ENCODE data around the gene KLB.

KLB gene

GRCh38 chr4:39464886-39465501, 58.3 kb downstream of the KLB start:
- H3K4me3 ChIP-seq (ENCODE audit: control insufficient read depth, low read depth, low read length): no peak overlapping the region
- TF ChIP-seq, protein P1, sequence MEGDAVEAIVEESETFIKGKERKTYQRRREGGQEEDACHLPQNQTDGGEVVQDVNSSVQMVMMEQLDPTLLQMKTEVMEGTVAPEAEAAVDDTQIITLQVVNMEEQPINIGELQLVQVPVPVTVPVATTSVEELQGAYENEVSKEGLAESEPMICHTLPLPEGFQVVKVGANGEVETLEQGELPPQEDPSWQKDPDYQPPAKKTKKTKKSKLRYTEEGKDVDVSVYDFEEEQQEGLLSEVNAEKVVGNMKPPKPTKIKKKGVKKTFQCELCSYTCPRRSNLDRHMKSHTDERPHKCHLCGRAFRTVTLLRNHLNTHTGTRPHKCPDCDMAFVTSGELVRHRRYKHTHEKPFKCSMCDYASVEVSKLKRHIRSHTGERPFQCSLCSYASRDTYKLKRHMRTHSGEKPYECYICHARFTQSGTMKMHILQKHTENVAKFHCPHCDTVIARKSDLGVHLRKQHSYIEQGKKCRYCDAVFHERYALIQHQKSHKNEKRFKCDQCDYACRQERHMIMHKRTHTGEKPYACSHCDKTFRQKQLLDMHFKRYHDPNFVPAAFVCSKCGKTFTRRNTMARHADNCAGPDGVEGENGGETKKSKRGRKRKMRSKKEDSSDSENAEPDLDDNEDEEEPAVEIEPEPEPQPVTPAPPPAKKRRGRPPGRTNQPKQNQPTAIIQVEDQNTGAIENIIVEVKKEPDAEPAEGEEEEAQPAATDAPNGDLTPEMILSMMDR (IDR thresholded peaks at IDR 0.05; ENCODE audit: control insufficient read depth, insufficient read depth, low read depth, low read length, missing control alignments): peak; percentile 12
- DNase-seq (ENCODE audit: low read depth): no peak

GRCh38 chr4:39466747-39467146, 60.0 kb downstream of the KLB start:
- TF ChIP-seq, protein P1 (IDR thresholded peaks at IDR 0.05; ENCODE audit: control insufficient read depth, insufficient read depth, low read depth, low read length, missing control alignments): no peak
- DNase-seq (ENCODE audit: low read depth): no peak
- no peak overlapping the region for H3K4me3 ChIP-seq (ENCODE audit: control insufficient read depth, low read depth, low read length)

DNA sequence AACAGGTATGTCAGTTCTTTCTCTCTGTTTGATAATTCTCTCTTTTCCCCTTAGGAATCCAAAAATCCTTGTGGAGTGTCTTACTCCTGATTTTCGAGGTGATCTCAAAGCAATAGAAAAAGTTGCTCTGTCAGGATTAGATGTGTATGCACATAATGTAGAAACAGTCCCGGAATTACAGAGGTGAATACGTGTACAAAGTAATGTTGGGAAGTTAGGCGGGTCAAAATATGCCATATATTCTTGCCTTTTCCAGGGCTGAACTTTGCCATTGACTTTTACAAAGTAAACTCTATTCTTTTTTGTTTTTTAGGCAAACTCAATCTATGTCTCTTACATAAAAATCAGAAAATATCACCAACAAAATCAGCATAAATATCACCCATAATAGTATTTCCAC, 60.7 kb downstream of the KLB start:
- TF ChIP-seq, protein P1 (IDR thresholded peaks at IDR 0.05; ENCODE audit: control insufficient read depth, insufficient read depth, low read depth, low read length, missing control alignments): no peak
- DNase-seq (ENCODE audit: low read depth): no peak
- no peak overlapping the region for H3K4me3 ChIP-seq (ENCODE audit: control insufficient read depth, low read depth, low read length)

GRCh38 chr4:39469429-39470077, 62.8 kb downstream of the KLB start:
- peak; percentile 65 for DNase-seq (ENCODE audit: low read depth)
- TF ChIP-seq, protein P1 (IDR thresholded peaks at IDR 0.05; ENCODE audit: control insufficient read depth, insufficient read depth, low read depth, low read length, missing control alignments): peak; percentile 81
- H3K4me3 ChIP-seq (ENCODE audit: control insufficient read depth, low read depth, low read length): no peak overlapping the region

- no peak overlapping the region for H3K4me3 ChIP-seq (ENCODE audit: control insufficient read depth, low read depth, low read length)
- TF ChIP-seq, protein P1 (IDR thresholded peaks at IDR 0.05; ENCODE audit: control insufficient read depth, insufficient read depth, low read depth, low read length, missing control alignments): no peak
- no peak for DNase-seq (ENCODE audit: low read depth)
Observed at GRCh38 chr4:39470402-39470801, 63.7 kb downstream of the KLB start.

- H3K4me3 ChIP-seq (ENCODE audit: control insufficient read depth, low read depth, low read length): no peak overlapping the region
Observed at GRCh38 chr4:39472396-39472795, 65.7 kb downstream of the KLB start.

More at GRCh38 chr4:39472396-39472795, 65.7 kb downstream of the KLB start:
- no peak for DNase-seq (ENCODE audit: low read depth)
- TF ChIP-seq, protein P1 (IDR thresholded peaks at IDR 0.05; ENCODE audit: control insufficient read depth, insufficient read depth, low read depth, low read length, missing control alignments): no peak

Measured in AG09309 (cell line).